Endothelial cell (in vitro differentiated cells): ENCODE results near the gene APOD. TPM values are rescaled to one million over a fixed set of nuclear protein-coding genes. Genes with fewer than 3 reads are reported as not detected.

Source experiments
- DNase-seq: peaks from one replicate; pipeline ENCODE4 v3.0.0; 2021; ENCODE audit warnings: low spot score
- H3K27ac Mint-ChIP-seq: one replicate; pipeline ENCODE4 v1.8.0; 2021; ENCODE audit warnings: mixed read lengths, inconsistent platforms; ENCODE audit not compliant: unreplicated experiment
- H3K27me3 Mint-ChIP-seq: one replicate; pipeline ENCODE4 v1.8.0; 2021; ENCODE audit warnings: mild to moderate bottlenecking, moderate library complexity, mixed read lengths, inconsistent platforms; ENCODE audit not compliant: unreplicated experiment
- H3K36me3 Mint-ChIP-seq: one replicate; pipeline ENCODE4 v1.8.0; 2021; ENCODE audit warnings: mild to moderate bottlenecking, low read depth, mixed read lengths, inconsistent platforms; ENCODE audit not compliant: unreplicated experiment
- H3K4me1 Mint-ChIP-seq: one replicate; pipeline ENCODE4 v1.8.0; 2021; ENCODE audit warnings: mild to moderate bottlenecking, mixed read lengths, inconsistent platforms; ENCODE audit not compliant: unreplicated experiment
- H3K4me3 Mint-ChIP-seq: one replicate; pipeline ENCODE4 v1.8.0; 2021; ENCODE audit warnings: mild to moderate bottlenecking, mixed read lengths, inconsistent platforms; ENCODE audit not compliant: unreplicated experiment
- H3K9me3 Mint-ChIP-seq: one replicate; pipeline ENCODE4 v1.8.0; 2021; ENCODE audit warnings: mixed read lengths, inconsistent platforms; ENCODE audit not compliant: unreplicated experiment
- CTCF ChIP-seq: fragments of 200-600 bp; sonication (generic); IDR thresholded peaks from one replicate; pipeline ENCODE4 v1.5.0; 2021; ENCODE audit warnings: antibody characterized with exemption; ENCODE audit not compliant: unreplicated experiment
- total RNA-seq: library from RNA; stranded (reverse); fragmentation: NEBNext Ultra II Directional; extraction: Animal tissue kit (Norgen Biotek cat#: 25700); gene quantifications from one replicate; pipeline ENCODE4 v1.2.1, GENCODE V29; 2021; ENCODE audit not compliant: unreplicated experiment

APOD gene
- total RNA-seq, 1 donor from 2014 or later: 5.0 TPM

DNA sequence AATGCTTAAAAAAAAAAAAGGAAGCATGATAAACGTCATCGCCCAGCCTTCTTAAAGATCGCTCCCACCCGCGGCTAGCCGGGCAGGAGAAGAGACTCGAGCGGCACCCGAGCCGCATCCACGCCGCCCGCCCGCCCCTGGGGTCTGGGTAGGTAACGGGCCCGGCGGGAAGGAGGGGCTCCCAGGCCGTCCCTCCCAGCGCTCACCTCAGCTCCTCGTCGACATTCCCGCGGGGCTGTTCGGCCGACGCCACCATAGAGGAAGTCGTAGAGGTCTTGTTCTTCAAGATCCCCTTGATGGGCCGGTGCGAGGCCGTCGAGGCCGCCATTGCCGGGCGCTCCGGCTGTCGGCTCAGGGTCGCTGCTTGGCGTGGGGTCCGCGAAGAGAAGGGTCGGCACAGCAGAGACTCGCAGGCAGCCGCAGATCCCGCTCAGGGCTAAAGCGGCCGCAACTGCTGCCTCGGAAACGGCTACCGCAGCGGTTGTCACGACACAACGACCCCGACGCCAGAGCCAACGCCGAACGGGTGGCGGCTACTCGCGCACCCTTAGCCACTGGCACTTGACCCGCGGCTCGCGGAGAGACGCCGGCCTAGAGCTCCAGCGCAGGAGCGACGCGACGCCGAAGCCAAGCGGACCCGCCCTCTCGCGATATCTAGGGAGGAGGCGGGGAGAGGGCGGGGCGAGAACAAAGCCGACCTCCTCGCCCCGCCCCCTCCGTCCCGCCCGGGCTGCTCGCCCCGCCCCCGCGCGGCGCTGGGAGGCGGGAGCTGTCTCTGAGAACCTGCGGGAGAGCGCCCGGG is 40.8 kb downstream of the APOD start, which contains the start of gene PPP1R2:
TSS of gene PPP1R2 (minus strand) at position 628 of the 802 bp plus-strand sequence. CDS start at position 328, 300 bp downstream.
- Mint-ChIP-seq H3K27ac (peak within 1 kb of the TSS; percentile 30), H3K9me3 (no peaks in the 10 kb centered on the region), H3K36me3 (no peaks in the 10 kb centered on the region), H3K4me3 (peak within 1 kb of the TSS; percentile 93), H3K4me1 (peaks cover 31% of the 10 kb centered on the region), H3K27me3 (peaks cover 2% of the 10 kb centered on the region)
- DNase-seq: peak; percentile 96
- no peak for TF ChIP-seq CTCF

- no peaks in the 10 kb centered on the region for H3K36me3 Mint-ChIP-seq
- H3K4me1 Mint-ChIP-seq: peaks cover 29% of the 10 kb centered on the region
- no peak for TF ChIP-seq CTCF
- H3K4me3 Mint-ChIP-seq: peak overlapping the region; percentile 93
- DNase-seq: no peak
- peaks cover 2% of the 10 kb centered on the region for H3K27me3 Mint-ChIP-seq
- no peaks in the 10 kb centered on the region for H3K9me3 Mint-ChIP-seq
- peak overlapping the region; percentile 30 for H3K27ac Mint-ChIP-seq
Measured at GRCh38 chr3:195542316-195542697, 41.4 kb downstream of the APOD start.

GRCh38 chr3:195540511-195540910 is 43.2 kb downstream of the APOD start:
- Mint-ChIP-seq H3K4me1 (peaks cover 27% of the 10 kb centered on the region), H3K9me3 (no peaks in the 10 kb centered on the region), H3K36me3 (no peaks in the 10 kb centered on the region), H3K4me3 (no peak overlapping the region), H3K27ac (no peak overlapping the region), H3K27me3 (peaks cover 2% of the 10 kb centered on the region)
- no peak for DNase-seq
- TF ChIP-seq CTCF: no peak

GRCh38 chr3:195540027-195540426 is 43.7 kb downstream of the APOD start:
- no peaks in the 10 kb centered on the region for H3K9me3 Mint-ChIP-seq
- no peaks in the 10 kb centered on the region for H3K36me3 Mint-ChIP-seq
- peaks cover 25% of the 10 kb centered on the region for H3K4me1 Mint-ChIP-seq
- no peak overlapping the region for H3K27ac Mint-ChIP-seq
- no peak for DNase-seq
- no peak overlapping the region for H3K4me3 Mint-ChIP-seq
- TF ChIP-seq CTCF: no peak
- peaks cover 2% of the 10 kb centered on the region for H3K27me3 Mint-ChIP-seq

DNA sequence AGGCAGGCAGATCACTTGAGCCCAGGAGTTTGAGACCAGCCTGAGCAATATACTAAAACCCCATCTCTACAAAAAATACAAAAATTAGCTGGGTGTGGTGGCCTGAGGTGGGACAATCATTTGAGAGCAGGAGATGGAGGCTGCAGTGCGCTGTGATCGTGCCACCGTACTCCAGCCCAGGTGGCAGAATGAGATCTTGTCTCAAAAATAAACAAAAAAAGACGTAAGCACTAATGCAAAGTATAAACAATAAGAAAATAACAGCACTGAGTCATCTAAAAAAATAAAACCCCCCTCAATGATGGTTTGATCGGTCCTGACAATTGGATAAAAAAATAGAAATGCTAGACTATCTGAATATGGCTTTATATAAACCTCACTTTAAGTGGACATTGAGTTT is 44.3 kb downstream of the APOD start:
- no peak for DNase-seq
- Mint-ChIP-seq H3K9me3 (no peaks in the 10 kb centered on the region), H3K27me3 (peaks cover 2% of the 10 kb centered on the region), H3K36me3 (no peaks in the 10 kb centered on the region), H3K4me3 (no peak overlapping the region), H3K4me1 (peaks cover 19% of the 10 kb centered on the region), H3K27ac (no peak overlapping the region)
- TF ChIP-seq CTCF: no peak
